Neuronal stem cell (in vitro differentiated cells): ENCODE data around the gene TAF4B.
A peak's percentile ranks its signal among the peaks of the same experiment; 100 is the strongest.

Source experiments
- DNase-seq: peaks from one replicate; pipeline ENCODE4 v3.0.0-alpha.2; 2013; ENCODE audit warnings: low spot score
- H2AFZ ChIP-seq: one replicate; pipeline ENCODE4 v1.6.1; 2013; ENCODE audit warnings: mild to moderate bottlenecking, low read length, inconsistent platforms
- H2AK5ac ChIP-seq: 2 replicates; pipeline ENCODE4 v1.6.1; 2013; ENCODE audit warnings: low read depth, mild to moderate bottlenecking, inconsistent platforms, low read length, moderate library complexity, mixed read lengths
- H2BK120ac ChIP-seq: 2 replicates; pipeline ENCODE4 v1.6.1; 2013; ENCODE audit warnings: low read depth, mild to moderate bottlenecking, inconsistent platforms, low read length, moderate library complexity, mixed read lengths
- H2BK12ac ChIP-seq: one replicate; pipeline ENCODE4 v1.6.1; 2013; ENCODE audit warnings: low read length, inconsistent platforms
- H2BK15ac ChIP-seq: 2 replicates; pipeline ENCODE4 v1.6.1; 2013; ENCODE audit warnings: mild to moderate bottlenecking, low read length, inconsistent platforms, mixed read lengths
- H2BK5ac ChIP-seq: one replicate; pipeline ENCODE4 v1.6.1; 2013; ENCODE audit warnings: inconsistent platforms, mild to moderate bottlenecking, low read length, moderate library complexity
- H3K14ac ChIP-seq: one replicate; pipeline ENCODE4 v1.6.1; 2013; ENCODE audit warnings: low read length, inconsistent platforms
- H3K18ac ChIP-seq: 2 replicates; pipeline ENCODE4 v1.6.1; 2013; ENCODE audit warnings: low read length, inconsistent platforms
- H3K23ac ChIP-seq: 2 replicates; pipeline ENCODE4 v1.6.1; 2013; ENCODE audit warnings: low read depth, mild to moderate bottlenecking, mixed read lengths, low read length, inconsistent platforms; ENCODE audit not compliant: poor library complexity
- H3K27ac ChIP-seq: replicated peaks from 3 replicates; pipeline ENCODE4 v1.5.1; 2013; ENCODE audit warnings: low read length, inconsistent platforms
- H3K27me3 ChIP-seq, 3 experiments: 2 replicates each; pipeline ENCODE4 v1.6.1; 2013; ENCODE audit warnings: low read length in 3 of 3, mild to moderate bottlenecking in 2 of 3, inconsistent platforms in 1 of 3, low read depth in 1 of 3, mixed read lengths in 1 of 3, moderate library complexity in 1 of 3; ENCODE audit not compliant: control insufficient read depth in 3 of 3, insufficient read depth in 3 of 3
- H3K36me3 ChIP-seq, 2 donors: replicated peaks in 1 of 2; 2 replicates each; pipeline ENCODE4 v1.6.1; 2013; ENCODE audit warnings: low read length in 2 of 2; ENCODE audit not compliant: control insufficient read depth in 2 of 2, insufficient read depth in 2 of 2
- H3K4ac ChIP-seq: 2 replicates; pipeline ENCODE4 v1.6.1; 2013; ENCODE audit warnings: inconsistent platforms, mild to moderate bottlenecking, low read length, moderate library complexity
- H3K4me1 ChIP-seq, 2 donors: 1 replicate in 1 of 2; 2 replicates in 1 of 2; pipeline ENCODE4 v1.6.1; 2013; ENCODE audit warnings: low read length in 2 of 2, low read depth in 1 of 2; ENCODE audit not compliant: control insufficient read depth in 2 of 2, insufficient read depth in 1 of 2
- H3K4me2 ChIP-seq: one replicate; pipeline ENCODE4 v1.6.1; 2013; ENCODE audit warnings: mild to moderate bottlenecking, low read length, inconsistent platforms; ENCODE audit not compliant: insufficient read depth, poor library complexity, severe bottlenecking
- H3K4me3 ChIP-seq, 2 donors: 2 replicates each; pipeline ENCODE4 v1.5.1; 2013; ENCODE audit warnings: low read length in 2 of 2, mild to moderate bottlenecking in 2 of 2, inconsistent platforms in 1 of 2, moderate library complexity in 1 of 2
- H3K79me1 ChIP-seq: one replicate; pipeline ENCODE4 v1.6.1; 2013; ENCODE audit warnings: low read depth, mild to moderate bottlenecking, inconsistent platforms, low read length, moderate library complexity
- H3K9ac ChIP-seq: one replicate; pipeline ENCODE4 v1.6.1; 2013; ENCODE audit warnings: mild to moderate bottlenecking, low read depth, low read length, inconsistent platforms; ENCODE audit not compliant: poor library complexity
- H3K9me3 ChIP-seq, 2 donors: replicated peaks in 1 of 2; 2 replicates each; pipeline versions ENCODE3 to v1.6.1; 2013; ENCODE audit warnings: low read length in 2 of 2, mild to moderate bottlenecking in 2 of 2, inconsistent platforms in 1 of 2, low read depth in 1 of 2, mixed read lengths in 1 of 2, moderate library complexity in 1 of 2; ENCODE audit not compliant: control insufficient read depth in 2 of 2, insufficient read depth in 1 of 2
- H4K8ac ChIP-seq: one replicate; pipeline ENCODE4 v1.6.1; 2013; ENCODE audit warnings: low read depth, mild to moderate bottlenecking, inconsistent platforms, low read length, moderate library complexity
- H4K91ac ChIP-seq: one replicate; pipeline ENCODE4 v1.6.1; 2013; ENCODE audit warnings: low read length, low read depth, mild to moderate bottlenecking, inconsistent platforms; ENCODE audit not compliant: poor library complexity
- WGBS, 2 donors: extraction: QIAGEN DNeasy Blood & Tissue Kit; methylation state at CpG; one replicate each; pipeline ENCODE4 v1.1.7; 2013; ENCODE audit warnings: missing lambda C conversion rate in 2 of 2, mixed read lengths in 1 of 2; ENCODE audit not compliant: insufficient read length in 2 of 2, insufficient replicate concordance in 1 of 2; ENCODE audit errors: extremely low coverage in 2 of 2; 5-methylcytosine and 5-hydroxymethylcytosine counted together

The TAF4B gene

DNA sequence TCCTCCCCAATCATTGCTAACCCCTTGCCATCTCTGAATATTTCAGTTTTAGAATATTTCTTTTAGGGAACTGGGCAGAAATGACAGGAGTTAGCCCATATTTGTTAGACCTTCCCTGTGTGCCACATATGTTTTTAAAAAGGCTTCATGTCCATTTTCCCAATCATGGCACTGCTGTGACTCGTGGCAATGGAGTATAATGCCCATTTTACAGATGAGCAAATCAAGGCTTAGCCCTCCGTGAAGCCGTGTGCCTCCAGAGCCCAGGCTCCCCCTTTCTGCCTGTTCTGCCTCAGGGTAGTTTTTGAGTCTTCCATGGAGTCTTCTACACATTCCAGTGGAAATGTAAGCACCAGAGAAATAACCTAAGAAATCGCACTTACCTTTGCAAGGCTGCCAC lies 192.0 kb downstream of the TAF4B start:
- Histone ChIP-seq H3K14ac (no peak overlapping the region), H2AFZ (no peak overlapping the region), H2BK120ac (no peak overlapping the region), H2BK12ac (no peak overlapping the region), H4K91ac (no peak overlapping the region), H2BK5ac (no peak overlapping the region), H3K27ac (no peak overlapping the region), H3K4me2 (no peak overlapping the region), H4K8ac (no peak overlapping the region), H3K4ac (no peak overlapping the region), H3K23ac (no peak overlapping the region), H3K9ac (no peak overlapping the region), H3K79me1 (no peaks in the 10 kb centered on the region), H3K27me3 (peaks cover 0 to 2% (median 0%) of the 10 kb centered on the region in 3 experiments), H3K4me1 (peaks cover 6 to 13% of the 10 kb centered on the region in 2 donors), H3K36me3 (no peaks in the 10 kb centered on the region), H2AK5ac (no peak overlapping the region), H3K9me3 (no peaks in the 10 kb centered on the region), H3K4me3 (no peak overlapping the region), H3K18ac (no peak overlapping the region), H2BK15ac (no peak overlapping the region)
- WGBS, 2 donors, result no CpG with 5 or more reads among the region's 4 CpGs
- no peak for DNase-seq

DNA sequence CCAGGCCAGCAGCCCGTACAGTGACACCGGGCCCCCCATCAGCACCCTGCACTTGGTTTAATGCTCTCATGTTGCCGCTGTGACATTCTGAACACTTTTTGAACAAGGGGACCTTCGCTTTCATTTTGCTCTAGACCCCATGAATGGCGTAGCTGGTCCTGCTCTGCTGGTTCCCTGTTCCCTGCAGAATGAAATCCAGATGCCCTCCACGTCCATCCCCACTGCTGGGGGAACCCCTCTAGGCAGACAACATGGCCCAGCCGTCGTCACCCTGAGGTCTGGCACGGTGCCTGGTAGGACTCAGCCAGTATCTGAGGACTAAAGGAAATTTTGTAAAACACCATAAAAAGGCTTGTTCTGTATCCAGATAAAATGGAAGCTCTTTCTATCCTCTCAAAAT lies 193.5 kb downstream of the TAF4B start:
- no peak overlapping the region for H2AFZ ChIP-seq
- H3K4ac ChIP-seq, result no peak overlapping the region
- no peak overlapping the region for H3K27ac ChIP-seq
- peak overlapping the region; percentile 87 for H4K91ac ChIP-seq
- H3K18ac ChIP-seq, result no peak overlapping the region
- H3K4me3 ChIP-seq, result no peak overlapping the region
- H2BK12ac ChIP-seq, result no peak overlapping the region
- H3K14ac ChIP-seq, result no peak overlapping the region
- H3K36me3 ChIP-seq, result no peaks in the 10 kb centered on the region
- no peak overlapping the region for H2BK5ac ChIP-seq
- no peaks in the 10 kb centered on the region for H3K9me3 ChIP-seq
- WGBS, 2 donors, result no CpG with 5 or more reads among the region's 9 CpGs
- H3K4me1 ChIP-seq, result peaks cover 6 to 13% of the 10 kb centered on the region in 2 donors
- H3K79me1 ChIP-seq, result no peaks in the 10 kb centered on the region
- peak overlapping the region; percentile 48 for H4K8ac ChIP-seq
- no peak overlapping the region for H3K23ac ChIP-seq
- H3K9ac ChIP-seq, result no peak overlapping the region
- H2BK15ac ChIP-seq, result no peak overlapping the region
- DNase-seq, result no peak
- no peak overlapping the region for H2AK5ac ChIP-seq
- H3K27me3 ChIP-seq, result peaks cover 0 to 14% (median 0%) of the 10 kb centered on the region in 3 experiments
- H2BK120ac ChIP-seq, result no peak overlapping the region
- no peak overlapping the region for H3K4me2 ChIP-seq

GRCh38 chr18:26421503-26421902 lies 195.3 kb downstream of the TAF4B start:
- H3K18ac ChIP-seq, result peak overlapping the region; percentile 68
- no peak overlapping the region for H3K14ac ChIP-seq
- no peak overlapping the region for H3K27ac ChIP-seq
- H2AFZ ChIP-seq, result no peak overlapping the region
- peaks cover 6 to 9% of the 10 kb centered on the region in 2 donors for H3K4me1 ChIP-seq
- no peak overlapping the region for H3K23ac ChIP-seq
- no peak overlapping the region for H2BK5ac ChIP-seq
- H3K36me3 ChIP-seq, result no peaks in the 10 kb centered on the region
- no peak overlapping the region for H3K9ac ChIP-seq
- H2BK120ac ChIP-seq, result no peak overlapping the region
- no peak overlapping the region for H2BK15ac ChIP-seq
- no peak overlapping the region for H3K4ac ChIP-seq
- no peak overlapping the region for H2BK12ac ChIP-seq
- no peak overlapping the region for H3K4me2 ChIP-seq
- WGBS, 2 donors, result no CpG with 5 or more reads among the region's 6 CpGs
- no peak overlapping the region for H4K8ac ChIP-seq
- H2AK5ac ChIP-seq, result no peak overlapping the region
- H4K91ac ChIP-seq, result no peak overlapping the region
- no peak for DNase-seq
- H3K9me3 ChIP-seq, result no peaks in the 10 kb centered on the region
- peaks cover 0 to 18% (median 0%) of the 10 kb centered on the region in 3 experiments for H3K27me3 ChIP-seq
- H3K4me3 ChIP-seq, result peak overlapping the region in 1 of 2 donors; percentile 20
- no peaks in the 10 kb centered on the region for H3K79me1 ChIP-seq

- no peak overlapping the region for H2BK5ac ChIP-seq
- H2AK5ac ChIP-seq, result no peak overlapping the region
- peaks cover 6 to 9% of the 10 kb centered on the region in 2 donors for H3K4me1 ChIP-seq
- H3K27me3 ChIP-seq, result peaks cover 0 to 18% (median 0%) of the 10 kb centered on the region in 3 experiments
- no peak overlapping the region for H3K9ac ChIP-seq
- no peak overlapping the region for H2BK120ac ChIP-seq
- peak overlapping the region; percentile 38 for H3K18ac ChIP-seq
- H4K8ac ChIP-seq, result no peak overlapping the region
- no CpG with 5 or more reads among the region's 9 CpGs for WGBS, 2 donors
- no peak overlapping the region for H3K27ac ChIP-seq
- no peak overlapping the region for H3K23ac ChIP-seq
- no peak overlapping the region for H2AFZ ChIP-seq
- DNase-seq, result no peak
- no peak overlapping the region for H2BK12ac ChIP-seq
- no peaks in the 10 kb centered on the region for H3K36me3 ChIP-seq
- H4K91ac ChIP-seq, result no peak overlapping the region
- no peak overlapping the region for H3K4ac ChIP-seq
- H2BK15ac ChIP-seq, result no peak overlapping the region
- H3K14ac ChIP-seq, result no peak overlapping the region
- H3K4me2 ChIP-seq, result no peak overlapping the region
- H3K79me1 ChIP-seq, result no peaks in the 10 kb centered on the region
- no peaks in the 10 kb centered on the region for H3K9me3 ChIP-seq
- H3K4me3 ChIP-seq, result no peak overlapping the region
Measured at GRCh38 chr18:26421931-26422330, 195.7 kb downstream of the TAF4B start.
